Nephron (organoid): ENCODE measurements around the gene ZNF574.

Experiments
- H3K27ac Mint-ChIP-seq, 3 experiments: 2 replicates each; pipeline ENCODE4 v1.8.0; 2020; ENCODE audit warnings: mixed read lengths in 3 of 3, mild to moderate bottlenecking in 2 of 3, moderate library complexity in 1 of 3
- H3K27me3 Mint-ChIP-seq: 2 replicates; pipeline ENCODE4 v1.8.0; 2021; ENCODE audit warnings: low read depth, mild to moderate bottlenecking, moderate library complexity, mixed read lengths
- H3K36me3 Mint-ChIP-seq: 2 replicates; pipeline ENCODE4 v1.8.0; 2020; ENCODE audit warnings: low read depth, mixed read lengths
- H3K4me1 Mint-ChIP-seq: 2 replicates; pipeline ENCODE4 v1.8.0; 2020; ENCODE audit warnings: mixed read lengths
- H3K4me3 Mint-ChIP-seq, 3 experiments: 2 replicates each; pipeline ENCODE4 v1.8.0; 2020; ENCODE audit warnings: mild to moderate bottlenecking in 3 of 3, mixed read lengths in 3 of 3, moderate library complexity in 2 of 3
- H3K9me3 Mint-ChIP-seq: 2 replicates; pipeline ENCODE4 v1.8.0; 2020; ENCODE audit warnings: mixed read lengths
- CTCF ChIP-seq, 3 experiments: fragments of 200-600 bp; sonication (generic); IDR thresholded peaks; one replicate each; pipeline ENCODE4 v1.5.0; 2021; ENCODE audit warnings: antibody characterized with exemption in 3 of 3; ENCODE audit not compliant: unreplicated experiment in 3 of 3

Gene ZNF574

GRCh38 chr19:42108527-42109389 is 32.8 kb downstream of the ZNF574 start:
- TF ChIP-seq CTCF (IDR thresholded peaks at IDR 0.05; ENCODE audit: unreplicated experiment in 3 of 3): peak; percentile 90 to 98 (median 92)
- H3K27ac Mint-ChIP-seq: no peak overlapping the region

GRCh38 chr19:42109896-42110295 is 33.9 kb downstream of the ZNF574 start:
- H3K4me1 Mint-ChIP-seq: peaks cover 11% of the 10 kb centered on the region
- peaks cover 30% of the 10 kb centered on the region for H3K27me3 Mint-ChIP-seq
- H3K9me3 Mint-ChIP-seq: no peaks in the 10 kb centered on the region
- TF ChIP-seq CTCF (IDR thresholded peaks at IDR 0.05; ENCODE audit: unreplicated experiment in 3 of 3): no peak
- H3K36me3 Mint-ChIP-seq: no peaks in the 10 kb centered on the region
- H3K27ac Mint-ChIP-seq: no peak overlapping the region
- no peak overlapping the region for H3K4me3 Mint-ChIP-seq

More at GRCh38 chr19:42108527-42109389, 32.8 kb downstream of the ZNF574 start:
- Mint-ChIP-seq H3K9me3 (no peaks in the 10 kb centered on the region), H3K4me1 (peaks cover 4% of the 10 kb centered on the region), H3K36me3 (no peaks in the 10 kb centered on the region), H3K4me3 (no peak overlapping the region), H3K27me3 (peaks cover 33% of the 10 kb centered on the region)

GRCh38 chr19:42110658-42111057 is 34.7 kb downstream of the ZNF574 start:
- Mint-ChIP-seq H3K9me3 (no peaks in the 10 kb centered on the region), H3K27ac (no peak overlapping the region), H3K36me3 (no peaks in the 10 kb centered on the region), H3K27me3 (peaks cover 22% of the 10 kb centered on the region), H3K4me1 (peaks cover 17% of the 10 kb centered on the region), H3K4me3 (no peak overlapping the region)
- no peak for TF ChIP-seq CTCF (IDR thresholded peaks at IDR 0.05; ENCODE audit: unreplicated experiment in 3 of 3)

GRCh38 chr19:42111384-42111783 is 35.4 kb downstream of the ZNF574 start:
- H3K27ac Mint-ChIP-seq: no peak overlapping the region
- H3K4me3 Mint-ChIP-seq: no peak overlapping the region
- H3K36me3 Mint-ChIP-seq: no peaks in the 10 kb centered on the region
- no peaks in the 10 kb centered on the region for H3K9me3 Mint-ChIP-seq
- TF ChIP-seq CTCF (IDR thresholded peaks at IDR 0.05; ENCODE audit: unreplicated experiment in 3 of 3): no peak
- H3K4me1 Mint-ChIP-seq: peaks cover 17% of the 10 kb centered on the region
- peaks cover 15% of the 10 kb centered on the region for H3K27me3 Mint-ChIP-seq

GRCh38 chr19:42111811-42112210 is 35.8 kb downstream of the ZNF574 start:
- no peak for TF ChIP-seq CTCF (IDR thresholded peaks at IDR 0.05; ENCODE audit: unreplicated experiment in 3 of 3)
- Mint-ChIP-seq H3K27me3 (peaks cover 12% of the 10 kb centered on the region), H3K4me3 (no peak overlapping the region), H3K4me1 (peaks cover 17% of the 10 kb centered on the region), H3K36me3 (no peaks in the 10 kb centered on the region), H3K27ac (no peak overlapping the region), H3K9me3 (no peaks in the 10 kb centered on the region)
